Measurements from ENCODE around the gene TRIM77. TPM values are rescaled to one million over a fixed set of nuclear protein-coding genes. Genes with fewer than 3 reads are reported as not detected.

Gene TRIM77, protein sequence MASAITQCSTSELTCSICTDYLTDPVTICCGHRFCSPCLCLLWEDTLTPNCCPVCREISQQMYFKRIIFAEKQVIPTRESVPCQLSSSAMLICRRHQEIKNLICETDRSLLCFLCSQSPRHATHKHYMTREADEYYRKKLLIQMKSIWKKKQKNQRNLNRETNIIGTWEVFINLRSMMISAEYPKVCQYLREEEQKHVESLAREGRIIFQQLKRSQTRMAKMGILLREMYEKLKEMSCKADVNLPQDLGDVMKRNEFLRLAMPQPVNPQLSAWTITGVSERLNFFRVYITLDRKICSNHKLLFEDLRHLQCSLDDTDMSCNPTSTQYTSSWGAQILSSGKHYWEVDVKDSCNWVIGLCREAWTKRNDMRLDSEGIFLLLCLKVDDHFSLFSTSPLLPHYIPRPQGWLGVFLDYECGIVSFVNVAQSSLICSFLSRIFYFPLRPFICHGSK
- not detected in 2 replicates for total RNA-seq

GRCh38 chr11:89709999-89710398 is at the start of gene TRIM77:
TSS of gene TRIM77 (plus strand) at chr11:89710299. CDS start at chr11:89710299, 0 bp downstream.

Small RNA genes within 50 kb of the gene (small RNA-seq; reads per million reads assigned to genes)
- not detected for gene AP003122.3

Other genes starting within 250 kb of the TRIM77 start
- 11.3 and 28.4 TPM in 2 replicates for gene NOX4, start 218.9 kb upstream of the TRIM77 start, total RNA-seq
- not detected in 2 replicates for gene TRIM49, start 98.3 kb downstream of the TRIM77 start, total RNA-seq
- not detected in 2 replicates for gene TRIM64B, start 168.2 kb downstream of the TRIM77 start, total RNA-seq
- not detected in 2 replicates for gene TRIM49D1, start 211.9 kb downstream of the TRIM77 start, total RNA-seq
- gene TRIM49D2, start 213.8 kb downstream of the TRIM77 start, total RNA-seq = not detected in 2 replicates